Measurements from ENCODE around the gene CNGA1.
A peak's percentile ranks its signal among the peaks of the same experiment; 100 is the strongest.
"Not testable (repeated sequence)": the region's sequence is repeated elsewhere in the genome, so short reads cannot be mapped to it uniquely, and the experiment has no call there.

The CNGA1 gene

GRCh38 chr4:47933840-47934239 is 82.6 kb downstream of the CNGA1 start:
- no peak overlapping the region for H3K9ac ChIP-seq (ENCODE audit: insufficient read length)
- TF ChIP-seq FOXP2 (optimal IDR thresholded peaks at IDR 0.05; ENCODE audit: control extremely low read depth, extremely low read length, insufficient read depth) (no peak), EZH2 (IDR thresholded peaks at IDR 0.05) (no peak), POLR2AphosphoS5 (IDR thresholded peaks at IDR 0.05; ENCODE audit: borderline replicate concordance, low read depth, low read length) (no peak)
- DNase-seq (ENCODE audit: low read depth, low spot score): peak; percentile 16
- H3K36me3 ChIP-seq (ENCODE audit: insufficient read depth, low read length): no peaks in the 10 kb centered on the region
- H3K27ac ChIP-seq: no peak overlapping the region
- H3K4me3 ChIP-seq: no peak overlapping the region
- no peaks in the 10 kb centered on the region for H3K9me3 ChIP-seq (ENCODE audit: low read depth, low read length)

GRCh38 chr4:47930971-47931804 is 85.3 kb downstream of the CNGA1 start:
- TF ChIP-seq EZH2 (IDR thresholded peaks at IDR 0.05) (no peak), POLR2AphosphoS5 (IDR thresholded peaks at IDR 0.05; ENCODE audit: borderline replicate concordance, low read depth, low read length) (no peak), FOXP2 (optimal IDR thresholded peaks at IDR 0.05; ENCODE audit: control extremely low read depth, extremely low read length, insufficient read depth) (no peak)
- no peak overlapping the region for H3K27ac ChIP-seq
- no peak overlapping the region for H3K4me3 ChIP-seq
- DNase-seq (ENCODE audit: low read depth, low spot score): no peak
- no peaks in the 10 kb centered on the region for H3K9me3 ChIP-seq (ENCODE audit: low read depth, low read length)
- H3K9ac ChIP-seq (ENCODE audit: insufficient read length): no peak overlapping the region
- no peaks in the 10 kb centered on the region for H3K36me3 ChIP-seq (ENCODE audit: insufficient read depth, low read length)

GRCh38 chr4:47929682-47930201 is 86.7 kb downstream of the CNGA1 start:
- Histone ChIP-seq H3K9ac (ENCODE audit: insufficient read length) (no peak overlapping the region), H3K27ac (no peak overlapping the region), H3K4me3 (no peak overlapping the region), H3K36me3 (ENCODE audit: insufficient read depth, low read length) (no peaks in the 10 kb centered on the region), H3K9me3 (ENCODE audit: low read depth, low read length) (no peaks in the 10 kb centered on the region)
- TF ChIP-seq POLR2AphosphoS5 (IDR thresholded peaks at IDR 0.05; ENCODE audit: borderline replicate concordance, low read depth, low read length): no peak
- TF ChIP-seq FOXP2 (optimal IDR thresholded peaks at IDR 0.05; ENCODE audit: control extremely low read depth, extremely low read length, insufficient read depth): no peak
- no peak for TF ChIP-seq EZH2 (IDR thresholded peaks at IDR 0.05)
- no peak for DNase-seq (ENCODE audit: low read depth, low spot score)

DNA sequence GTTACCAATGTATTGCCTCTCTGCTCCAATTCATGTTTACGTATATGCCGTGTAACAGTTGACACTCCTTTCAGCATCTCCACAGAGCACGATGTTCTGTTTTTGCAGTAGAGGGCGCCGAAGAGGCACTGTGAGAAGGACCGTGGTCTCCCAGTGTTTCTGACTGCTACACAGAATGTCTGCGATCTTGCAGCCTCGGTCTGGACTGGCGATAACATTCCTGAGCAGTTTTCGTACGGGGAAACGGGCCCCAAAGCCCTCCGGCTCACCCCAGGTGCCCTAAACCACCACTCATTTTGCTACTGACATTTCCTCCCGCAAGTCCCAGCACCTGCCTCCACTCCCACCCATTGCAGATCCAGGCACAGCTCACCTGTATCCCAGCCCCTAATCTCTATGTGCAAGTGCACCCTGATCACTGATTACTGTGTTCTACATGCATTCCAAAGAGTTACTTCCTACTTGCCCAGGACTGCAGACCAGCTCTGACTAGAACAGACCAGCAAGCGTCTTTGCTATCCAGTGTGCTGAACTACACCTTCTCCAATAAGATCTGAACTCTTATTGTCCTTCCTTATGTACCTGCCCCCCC is 89.7 kb downstream of the CNGA1 start:
- Histone ChIP-seq H3K9me3 (ENCODE audit: low read depth, low read length) (no peaks in the 10 kb centered on the region), H3K27ac (no peak overlapping the region), H3K36me3 (ENCODE audit: insufficient read depth, low read length) (no peaks in the 10 kb centered on the region), H3K4me3 (peak overlapping the region; percentile 47; the same call in 1 of the 2 replicates), H3K9ac (ENCODE audit: insufficient read length) (no peak overlapping the region)
- no peak for DNase-seq (ENCODE audit: low read depth, low spot score)
- TF ChIP-seq POLR2AphosphoS5 (IDR thresholded peaks at IDR 0.05; ENCODE audit: borderline replicate concordance, low read depth, low read length) (no peak), EZH2 (IDR thresholded peaks at IDR 0.05) (no peak), FOXP2 (optimal IDR thresholded peaks at IDR 0.05; ENCODE audit: control extremely low read depth, extremely low read length, insufficient read depth) (no peak)

DNA sequence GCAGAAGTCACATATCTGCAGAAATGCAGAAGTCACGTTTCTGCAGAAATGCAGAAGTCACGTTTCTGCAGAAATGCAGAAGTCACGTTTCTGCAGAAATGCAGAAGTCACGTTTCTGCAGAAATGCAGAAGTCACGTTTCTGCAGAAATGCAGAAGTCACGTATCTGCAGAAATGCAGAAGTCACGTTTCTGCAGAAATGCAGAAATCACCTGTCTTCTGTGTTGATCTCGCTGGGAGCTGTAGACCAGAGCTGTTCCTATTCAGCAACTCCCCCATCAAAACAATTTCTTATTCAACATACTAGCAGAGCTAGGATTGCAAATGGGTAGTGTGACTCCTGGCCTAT is 93.2 kb downstream of the CNGA1 start:
- not testable (repeated sequence) for H3K36me3 ChIP-seq (ENCODE audit: insufficient read depth, low read length); DNase-seq (ENCODE audit: low read depth, low spot score); H3K4me3 ChIP-seq; H3K9ac ChIP-seq (ENCODE audit: insufficient read length); H3K27ac ChIP-seq; H3K9me3 ChIP-seq (ENCODE audit: low read depth, low read length)

DNA sequence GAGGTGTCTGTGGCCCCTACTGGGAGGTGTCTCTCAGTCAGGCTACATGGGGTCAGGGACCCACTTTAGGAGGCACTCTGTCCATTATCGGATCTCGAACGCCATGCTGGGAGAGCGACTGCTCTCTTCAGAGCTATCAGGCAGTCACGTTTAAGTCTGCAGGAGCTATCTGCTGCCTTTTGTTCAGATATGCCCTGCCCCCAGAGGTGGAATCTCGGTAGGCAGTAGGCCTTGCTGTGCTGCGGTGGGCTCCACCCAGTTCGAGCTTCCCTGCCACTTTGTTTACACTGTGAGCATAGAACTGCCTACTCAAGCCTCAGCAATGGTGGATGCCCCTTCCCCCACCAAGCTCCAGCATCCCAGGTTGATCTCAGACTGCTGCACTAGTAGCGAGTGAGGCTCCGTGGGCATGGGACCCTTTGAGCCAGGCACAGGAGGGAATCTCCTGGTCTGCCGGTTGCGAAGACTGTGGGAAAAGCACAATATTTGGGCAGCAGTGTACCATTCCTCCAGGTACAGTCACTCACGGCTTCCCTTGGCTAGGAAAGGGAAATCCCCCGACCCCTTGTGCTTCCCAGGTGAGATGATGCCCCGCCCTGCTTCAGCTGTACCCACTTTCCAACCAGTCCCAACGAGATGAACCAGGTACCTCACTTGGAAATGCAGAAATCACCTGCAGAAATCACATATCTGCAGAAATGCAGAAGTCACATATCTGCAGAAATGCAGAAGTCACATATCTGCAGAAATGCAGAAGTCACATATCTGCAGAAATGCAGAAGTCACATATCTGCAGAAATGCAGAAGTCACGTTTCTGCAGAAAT is 93.8 kb downstream of the CNGA1 start:
- not testable (repeated sequence) for H3K9ac ChIP-seq (ENCODE audit: insufficient read length); H3K9me3 ChIP-seq (ENCODE audit: low read depth, low read length); H3K36me3 ChIP-seq (ENCODE audit: insufficient read depth, low read length); H3K4me3 ChIP-seq; DNase-seq (ENCODE audit: low read depth, low spot score); H3K27ac ChIP-seq

DNA sequence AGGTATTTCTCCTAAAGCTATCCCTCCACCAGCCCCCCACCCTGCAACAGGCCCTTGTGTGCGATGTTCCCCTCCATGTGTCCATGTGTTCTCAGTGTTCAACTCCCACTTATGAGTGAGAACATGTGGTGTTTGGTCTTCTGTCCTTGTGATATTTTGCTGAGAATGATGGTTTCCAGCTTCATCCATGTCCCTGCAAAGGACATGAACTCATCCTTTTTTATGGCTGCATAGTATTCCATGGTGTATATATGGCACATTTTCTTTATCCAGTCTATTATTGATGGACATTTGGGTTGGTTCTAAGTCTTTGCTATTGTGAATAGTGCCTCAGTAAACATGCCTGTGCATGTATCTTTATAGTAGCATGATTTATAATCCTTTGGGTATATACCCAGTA is 99.3 kb downstream of the CNGA1 start:
- H3K4me3 ChIP-seq; H3K36me3 ChIP-seq (ENCODE audit: insufficient read depth, low read length); DNase-seq (ENCODE audit: low read depth, low spot score); H3K9ac ChIP-seq (ENCODE audit: insufficient read length); H3K9me3 ChIP-seq (ENCODE audit: low read depth, low read length); H3K27ac ChIP-seq: not testable (repeated sequence)

GRCh38 chr4:47915378-47915777 is 101.1 kb downstream of the CNGA1 start:
- peak overlapping the region; percentile 96; the same call in 1 of the 2 replicates for H3K4me3 ChIP-seq
- H3K9ac ChIP-seq (ENCODE audit: insufficient read length): peak overlapping the region; percentile 81
- no peak for DNase-seq (ENCODE audit: low read depth, low spot score)

GRCh38 chr4:47914926-47915237 is 101.6 kb downstream of the CNGA1 start:
- Histone ChIP-seq H3K36me3 (ENCODE audit: insufficient read depth, low read length) (peaks cover 6% of the 10 kb centered on the region), H3K9me3 (ENCODE audit: low read depth, low read length) (no peaks in the 10 kb centered on the region), H3K4me3 (peak overlapping the region; percentile 96), H3K27ac (no peak overlapping the region), H3K9ac (ENCODE audit: insufficient read length) (peak overlapping the region; percentile 81)
- TF ChIP-seq FOXP2 (optimal IDR thresholded peaks at IDR 0.05; ENCODE audit: control extremely low read depth, extremely low read length, insufficient read depth) (peak; percentile 5), POLR2AphosphoS5 (IDR thresholded peaks at IDR 0.05; ENCODE audit: borderline replicate concordance, low read depth, low read length) (no peak)
- DNase-seq (ENCODE audit: low read depth, low spot score): no peak

More at GRCh38 chr4:47915378-47915777, 101.1 kb downstream of the CNGA1 start:
- TF ChIP-seq FOXP2 (optimal IDR thresholded peaks at IDR 0.05; ENCODE audit: control extremely low read depth, extremely low read length, insufficient read depth): no peak
- Histone ChIP-seq H3K36me3 (ENCODE audit: insufficient read depth, low read length) (peaks cover 5% of the 10 kb centered on the region), H3K27ac (no peak overlapping the region), H3K9me3 (ENCODE audit: low read depth, low read length) (no peaks in the 10 kb centered on the region)
